Right lobe of liver (tissue), 6 donors: ENCODE data around the gene TSKU. TPM values are rescaled to one million over a fixed set of nuclear protein-coding genes. Genes with fewer than 3 reads are reported as not detected.

Experiments
- ATAC-seq, 4 donors: fragments of 200-7000 bp; cut with Tn5 transposase; one replicate each; pipeline ENCODE4 v1.9.1; 2020; ENCODE audit warnings: mild to moderate bottlenecking in 4 of 4, moderate library complexity in 4 of 4
- DNase-seq, 3 donors: peaks; one replicate each; pipeline ENCODE4 v3.0.0-alpha.2; 2020
- H3K27ac ChIP-seq, 3 donors: fragments of 200-600 bp; one replicate each; pipeline ENCODE4 v1.8.0; 2022
- H3K27me3 ChIP-seq, 2 donors: fragments of 200-600 bp; one replicate each; pipeline ENCODE4 v1.8.0; 2022
- H3K36me3 ChIP-seq, 4 donors: fragments of 200-600 bp; sonication (generic) in 1 of 4; one replicate each; pipeline versions ENCODE4 v1.5.1 to v1.8.0; 2017 to 2022; ENCODE audit warnings: control low read depth in 1 of 4
- H3K4me1 ChIP-seq, 4 donors: fragments of 200-600 bp; sonication (generic) in 1 of 4; one replicate each; pipeline versions ENCODE4 v1.5.1 to v1.8.0; 2017 to 2022; ENCODE audit warnings: control low read depth in 1 of 4
- H3K4me3 ChIP-seq, 3 donors: fragments of 200-600 bp; one replicate each; pipeline ENCODE4 v1.8.0; 2022
- H3K9me3 ChIP-seq, 4 donors: fragments of 200-600 bp; sonication (generic) in 1 of 4; one replicate each; pipeline versions ENCODE4 v1.5.1 to v1.8.0; 2017 to 2022; ENCODE audit warnings: control low read depth in 1 of 4
- CTCF ChIP-seq, 4 donors: fragments of 200-600 bp in 3 of 4; fragments of 450-650 bp in 1 of 4; IDR thresholded peaks; one replicate each; pipeline versions ENCODE4 v1.5.1 to v1.8.0; 2016 to 2022; ENCODE audit warnings: antibody characterized with exemption in 4 of 4, mild to moderate bottlenecking in 2 of 4
- POLR2A ChIP-seq: fragments of 450-650 bp; IDR thresholded peaks from one replicate; pipeline ENCODE4 v1.6.1; 2017; ENCODE audit warnings: antibody characterized with exemption, mild to moderate bottlenecking
- WGBS: methylation state at CpG from one replicate; pipeline ENCODE4 v1.1.6; 2018; ENCODE audit warnings: low coverage, low lambda C conversion rate; ENCODE audit not compliant: insufficient coverage; ENCODE audit errors: missing lambda C conversion rate; 5-methylcytosine and 5-hydroxymethylcytosine counted together
- intact Hi-C, 2 donors: fragments of 100-400 bp; cut with DNase I; formaldehyde crosslinking; loops; one replicate each; pipeline versions ENCODE4 v1.11.2 to v1.14.1; 2022
- total RNA-seq, 6 experiments: library from RNA; depleted of rRNA in 2 of 6; stranded (reverse); fragments of >200 nt in 2 of 6; fragmentation: NEBNext Ultra II Directional in 3 of 6; extraction: Animal tissue kit (Norgen Biotek cat#: 25700) in 3 of 6; gene quantifications; one replicate each; pipeline versions ENCODE4 v1.1.0 to v1.2.4, GENCODE V29; 2016 to 2023
- donor health status: DM: no; HTN: yes; CAD: no.
- donor health status: DM: no; HTN: no; CAD: no.
- donor health status: DM: no; HTN: no; CAD: no.
- donor health status: DM: no; HTN: yes; CAD: no.
- donor health status: DM: no; HTN: yes; CAD: no.

TSKU gene
- total RNA-seq, 6 experiments from 2014 or later = 66.1 to 1,026 (median 278) TPM

GRCh38 chr11:76835036-76835435 lies 51.9 kb downstream of the TSKU start:
- Histone ChIP-seq H3K4me3 (no peak overlapping the region), H3K27me3 (no peaks in the 10 kb centered on the region), H3K36me3 (no peaks in the 10 kb centered on the region), H3K27ac (no peak overlapping the region), H3K9me3 (no peaks in the 10 kb centered on the region), H3K4me1 (peaks cover 0 to 6% (median 0%) of the 10 kb centered on the region in 4 donors)
- WGBS = 68% methylated on average over 2 of the region's 2 CpGs
- ATAC-seq (no peak), DNase-seq (no peak)
- intact Hi-C loops = no loop called here
- TF ChIP-seq CTCF (IDR thresholded peaks at IDR 0.05) = no peak
- no peak for TF ChIP-seq POLR2A

- ATAC-seq (peak; percentile 62 to 74 (median 64)), DNase-seq (no peak)
- intact Hi-C loops = no loop called here
- Histone ChIP-seq H3K36me3 (no peaks in the 10 kb centered on the region), H3K27ac (no peak overlapping the region), H3K4me3 (no peak overlapping the region), H3K9me3 (no peaks in the 10 kb centered on the region), H3K4me1 (peaks cover 0 to 6% (median 0%) of the 10 kb centered on the region in 4 donors), H3K27me3 (no peaks in the 10 kb centered on the region)
- WGBS = 46% methylated on average over 3 of the region's 5 CpGs
- TF ChIP-seq CTCF (IDR thresholded peaks at IDR 0.05) = no peak
- no peak for TF ChIP-seq POLR2A
Measured at GRCh38 chr11:76835928-76836612, 52.9 kb downstream of the TSKU start.

- no peak overlapping the region for H3K27ac ChIP-seq
- H3K9me3 ChIP-seq = no peaks in the 10 kb centered on the region
- H3K36me3 ChIP-seq = no peaks in the 10 kb centered on the region
- no peak for TF ChIP-seq POLR2A
- TF ChIP-seq CTCF (IDR thresholded peaks at IDR 0.05) = no peak
- H3K4me3 ChIP-seq = no peak overlapping the region
- no peaks in the 10 kb centered on the region for H3K27me3 ChIP-seq
- 45% methylated on average over 9 of the region's 11 CpGs for WGBS
- ATAC-seq = peak in 1 of 4 donors; percentile 12
- intact Hi-C loops = no loop called here
- no peak for DNase-seq
- H3K4me1 ChIP-seq = peaks cover 0 to 10% (median 0%) of the 10 kb centered on the region in 4 donors
Measured at GRCh38 chr11:76836613-76837291, 53.6 kb downstream of the TSKU start.

- Histone ChIP-seq H3K27me3 (no peaks in the 10 kb centered on the region), H3K9me3 (no peaks in the 10 kb centered on the region), H3K4me3 (no peak overlapping the region), H3K36me3 (no peaks in the 10 kb centered on the region), H3K4me1 (peaks cover 0 to 16% (median 0%) of the 10 kb centered on the region in 4 donors), H3K27ac (no peak overlapping the region)
- WGBS = 41% methylated on average over 6 of the region's 7 CpGs
- no peak for DNase-seq
- no peak for ATAC-seq
- no peak for TF ChIP-seq CTCF (IDR thresholded peaks at IDR 0.05)
- no peak for TF ChIP-seq POLR2A
- intact Hi-C loops = no loop called here
Measured at GRCh38 chr11:76837696-76838677, 54.8 kb downstream of the TSKU start.
